Measurements from ENCODE around the gene FNTB. TPM values are rescaled to one million over a fixed set of nuclear protein-coding genes. Genes with fewer than 3 reads are reported as not detected.
A peak's percentile ranks its signal among the peaks of the same experiment; 100 is the strongest.

The FNTB gene
- total RNA-seq, 1 experiment from 2014 or later: 35.3 TPM

GRCh38 chr14:64937821-64938193 lies 48.9 kb upstream of the FNTB start:
- peaks cover 26% of the 10 kb centered on the region for H3K4me1 ChIP-seq (replicated peaks; ENCODE audit: insufficient read depth)
- H3K9me3 ChIP-seq (ENCODE audit: insufficient read depth, low read depth): no peaks in the 10 kb centered on the region
- H3K4me3 ChIP-seq: no peak overlapping the region
- ChIA-PET POLR2A (ENCODE audit: unreplicated experiment) (no interaction called here), CTCF (no interaction called here)
- no TSS peak for BruUV-seq (replicated peaks)
- H3K36me3 ChIP-seq (ENCODE audit: low read depth): peaks cover 17% of the 10 kb centered on the region
- H3K79me2 ChIP-seq (ENCODE audit: low read depth): peaks cover 40% of the 10 kb centered on the region
- TF ChIP-seq EZH2 (IDR thresholded peaks at IDR 0.05; ENCODE audit: low read depth) (no peak), CTCF (conservative IDR thresholded peaks at IDR 0.05) (peak; percentile 63)
- no peak overlapping the region for H2AFZ ChIP-seq
- H3K27ac ChIP-seq: peak overlapping the region; percentile 4; the same call in 1 of the 2 replicates
- H3K27me3 ChIP-seq (ENCODE audit: insufficient read depth, low read depth): no peaks in the 10 kb centered on the region
- H3K9me2 ChIP-seq (ENCODE audit: insufficient read depth): no peaks in the 10 kb centered on the region
- no peaks in the 10 kb centered on the region for H4K20me1 ChIP-seq (ENCODE audit: insufficient read depth)
- peak in 1 of 2 experiments; percentile 42 for DNase-seq
- no peak overlapping the region for H3K4me2 ChIP-seq
- H3F3A ChIP-seq (ENCODE audit: insufficient read depth, low read depth): peaks cover 38% of the 10 kb centered on the region
- intact Hi-C loops (cut with micrococcal nuclease; ENCODE audit: unreplicated experiment): loop anchor here (1.0 kb wide), 1 partner anchor 45 kb away; no protein-coding TSS in a partner anchor

GRCh38 chr14:64938972-64939816 lies 47.5 kb upstream of the FNTB start:
- BruUV-seq (replicated peaks): no TSS peak
- H3K36me3 ChIP-seq (ENCODE audit: low read depth): peaks cover 13% of the 10 kb centered on the region
- no peaks in the 10 kb centered on the region for H3K9me3 ChIP-seq (ENCODE audit: insufficient read depth, low read depth)
- peaks cover 40% of the 10 kb centered on the region for H3K79me2 ChIP-seq (ENCODE audit: low read depth)
- H3F3A ChIP-seq (ENCODE audit: insufficient read depth, low read depth): peaks cover 44% of the 10 kb centered on the region
- no peak overlapping the region for H3K4me2 ChIP-seq
- ChIA-PET CTCF (interaction anchor here (0.7 to 1.2 kb wide), 3 partner anchors 28 to 81 kb away, joined by 3 to 6 read pairs (median 3); no protein-coding TSS in a partner anchor), POLR2A (ENCODE audit: unreplicated experiment) (interaction anchor here (0.5 to 0.7 kb wide), 5 partner anchors 12 to 1027 kb away, joined by 3 to 26 read pairs (median 7); no protein-coding TSS in a partner anchor)
- H3K4me3 ChIP-seq: no peak overlapping the region
- H3K27ac ChIP-seq: peak overlapping the region; percentile 9; the same call in 1 of the 2 replicates
- no peaks in the 10 kb centered on the region for H3K27me3 ChIP-seq (ENCODE audit: insufficient read depth, low read depth)
- intact Hi-C loops (cut with micrococcal nuclease; ENCODE audit: unreplicated experiment): no loop called here
- no peak for TF ChIP-seq CTCF (conservative IDR thresholded peaks at IDR 0.05)
- no peak for TF ChIP-seq EZH2 (IDR thresholded peaks at IDR 0.05; ENCODE audit: low read depth)
- no peaks in the 10 kb centered on the region for H3K9me2 ChIP-seq (ENCODE audit: insufficient read depth)
- no peak overlapping the region for H2AFZ ChIP-seq
- peaks cover 40% of the 10 kb centered on the region for H3K4me1 ChIP-seq (replicated peaks; ENCODE audit: insufficient read depth)
- H4K20me1 ChIP-seq (ENCODE audit: insufficient read depth): no peaks in the 10 kb centered on the region
- DNase-seq: no peak

- intact Hi-C loops (cut with micrococcal nuclease; ENCODE audit: unreplicated experiment): no loop called here
- DNase-seq: no peak
These were observed 46.9 kb upstream of the FNTB start for GRCh38 chr14:64939817-64940190.

More at GRCh38 chr14:64939817-64940190, 46.9 kb upstream of the FNTB start:
- Histone ChIP-seq H3K9me2 (ENCODE audit: insufficient read depth) (no peaks in the 10 kb centered on the region), H3K4me1 (replicated peaks; ENCODE audit: insufficient read depth) (peaks cover 40% of the 10 kb centered on the region), H4K20me1 (ENCODE audit: insufficient read depth) (no peaks in the 10 kb centered on the region), H3K27me3 (ENCODE audit: insufficient read depth, low read depth) (no peaks in the 10 kb centered on the region), H3K4me3 (no peak overlapping the region; the same call in 1 of the 2 replicates), H3K4me2 (peak overlapping the region; percentile 82; the same call in 1 of the 2 replicates), H3K27ac (no peak overlapping the region), H2AFZ (no peak overlapping the region), H3K9me3 (ENCODE audit: insufficient read depth, low read depth) (no peaks in the 10 kb centered on the region), H3K36me3 (ENCODE audit: low read depth) (peaks cover 17% of the 10 kb centered on the region), H3K79me2 (ENCODE audit: low read depth) (peaks cover 40% of the 10 kb centered on the region), H3F3A (ENCODE audit: insufficient read depth, low read depth) (peaks cover 42% of the 10 kb centered on the region)
- POLR2A ChIA-PET (ENCODE audit: unreplicated experiment): no interaction called here
- BruUV-seq (replicated peaks): no TSS peak
- TF ChIP-seq EZH2 (IDR thresholded peaks at IDR 0.05; ENCODE audit: low read depth) (no peak), CTCF (conservative IDR thresholded peaks at IDR 0.05) (no peak)
- CTCF ChIA-PET: interaction anchor here (0.6 to 1.6 kb wide), 6 partner anchors 21 to 149 kb away, joined by 3 to 6 read pairs (median 3); no protein-coding TSS in a partner anchor

All from PC-9 (cell line).